Neutrophil (primary cell): ENCODE data around the gene RFFL.
"Not testable (repeated sequence)": the region's sequence is repeated elsewhere in the genome, so short reads cannot be mapped to it uniquely, and the experiment has no call there.

Experiments used
- H3K27ac ChIP-seq: fragments of 200-600 bp; sonication (generic); 2 replicates; pipeline ENCODE4 v1.5.1; 2016; ENCODE audit warnings: mild to moderate bottlenecking, moderate library complexity
- H3K27me3 ChIP-seq: fragments of 200-600 bp; sonication (generic); 2 replicates; pipeline ENCODE4 v1.6.0; 2016; ENCODE audit warnings: mild to moderate bottlenecking
- H3K36me3 ChIP-seq: fragments of 200-600 bp; sonication (generic); 2 replicates; pipeline ENCODE4 v1.5.1; 2017
- H3K4me1 ChIP-seq, 2 experiments: fragments of 200-600 bp in 1 of 2; sonication (generic) in 1 of 2; 1 replicate in 1 of 2; 2 replicates in 1 of 2; pipeline versions ENCODE4 v1.5.1 to v1.6.1; 2013 to 2016; ENCODE audit warnings: low read depth in 1 of 2, low read length in 1 of 2, mild to moderate bottlenecking in 1 of 2, moderate library complexity in 1 of 2; ENCODE audit not compliant: control insufficient read depth in 1 of 2, insufficient read depth in 1 of 2
- H3K4me3 ChIP-seq, 2 experiments: fragments of 200-600 bp in 1 of 2; sonication (generic) in 1 of 2; 1 replicate in 1 of 2; 2 replicates in 1 of 2; pipeline ENCODE4 v1.5.1; 2013 to 2016; ENCODE audit warnings: low read depth in 1 of 2, low read length in 1 of 2, mild to moderate bottlenecking in 1 of 2, moderate library complexity in 1 of 2
- H3K9me3 ChIP-seq: fragments of 200-600 bp; sonication (generic); 2 replicates; pipeline ENCODE4 v1.5.1; 2016
- TF ChIP-seq, protein P1 (sequence below): fragments of 200-600 bp; sonication (generic); IDR thresholded peaks from 2 replicates; pipeline ENCODE4 v1.5.1; 2016; ENCODE audit warnings: antibody characterized with exemption

The RFFL gene

DNA sequence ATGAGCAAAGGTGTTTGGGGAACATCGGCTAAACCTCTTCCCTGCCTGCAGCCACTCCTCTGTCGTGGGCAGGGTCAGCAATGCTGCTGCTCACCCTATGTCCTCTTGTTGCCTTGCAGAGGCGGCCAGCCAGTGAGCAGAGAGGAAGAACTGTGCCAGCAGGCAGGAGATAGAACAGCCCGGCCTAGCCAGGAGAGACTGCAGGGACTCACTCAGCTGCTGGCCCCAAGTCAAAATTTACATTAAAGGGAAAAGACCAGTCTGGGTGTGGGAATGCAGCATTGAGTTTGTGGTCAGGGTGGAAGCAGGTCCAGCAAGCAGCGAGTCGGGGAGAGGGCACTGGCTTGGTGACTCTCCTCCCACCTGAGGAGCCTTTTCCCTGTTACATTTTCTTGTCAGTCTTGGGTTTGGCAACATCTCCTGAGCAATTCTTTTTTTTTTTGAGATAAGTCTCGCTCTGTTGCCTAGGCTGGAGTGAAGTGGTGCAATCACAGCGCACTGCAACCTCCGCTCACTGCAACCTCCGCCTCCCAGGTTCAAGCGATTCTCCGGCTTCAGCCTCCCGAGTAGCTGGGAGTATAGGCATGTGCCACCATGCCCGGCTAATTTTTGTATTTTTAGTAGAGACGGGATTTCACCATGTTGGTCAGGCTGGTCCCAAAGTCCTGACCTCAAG lies 60.5 kb downstream of the RFFL start:
- Histone ChIP-seq H3K9me3 (no peaks in the 10 kb centered on the region), H3K36me3 (peaks cover 63% of the 10 kb centered on the region), H3K27ac (peak overlapping the region; percentile 74), H3K27me3 (no peaks in the 10 kb centered on the region), H3K4me1 (peaks cover 29 to 39% of the 10 kb centered on the region in 2 experiments), H3K4me3 (no peak overlapping the region)
- TF ChIP-seq, protein P1, sequence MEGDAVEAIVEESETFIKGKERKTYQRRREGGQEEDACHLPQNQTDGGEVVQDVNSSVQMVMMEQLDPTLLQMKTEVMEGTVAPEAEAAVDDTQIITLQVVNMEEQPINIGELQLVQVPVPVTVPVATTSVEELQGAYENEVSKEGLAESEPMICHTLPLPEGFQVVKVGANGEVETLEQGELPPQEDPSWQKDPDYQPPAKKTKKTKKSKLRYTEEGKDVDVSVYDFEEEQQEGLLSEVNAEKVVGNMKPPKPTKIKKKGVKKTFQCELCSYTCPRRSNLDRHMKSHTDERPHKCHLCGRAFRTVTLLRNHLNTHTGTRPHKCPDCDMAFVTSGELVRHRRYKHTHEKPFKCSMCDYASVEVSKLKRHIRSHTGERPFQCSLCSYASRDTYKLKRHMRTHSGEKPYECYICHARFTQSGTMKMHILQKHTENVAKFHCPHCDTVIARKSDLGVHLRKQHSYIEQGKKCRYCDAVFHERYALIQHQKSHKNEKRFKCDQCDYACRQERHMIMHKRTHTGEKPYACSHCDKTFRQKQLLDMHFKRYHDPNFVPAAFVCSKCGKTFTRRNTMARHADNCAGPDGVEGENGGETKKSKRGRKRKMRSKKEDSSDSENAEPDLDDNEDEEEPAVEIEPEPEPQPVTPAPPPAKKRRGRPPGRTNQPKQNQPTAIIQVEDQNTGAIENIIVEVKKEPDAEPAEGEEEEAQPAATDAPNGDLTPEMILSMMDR = no peak

DNA sequence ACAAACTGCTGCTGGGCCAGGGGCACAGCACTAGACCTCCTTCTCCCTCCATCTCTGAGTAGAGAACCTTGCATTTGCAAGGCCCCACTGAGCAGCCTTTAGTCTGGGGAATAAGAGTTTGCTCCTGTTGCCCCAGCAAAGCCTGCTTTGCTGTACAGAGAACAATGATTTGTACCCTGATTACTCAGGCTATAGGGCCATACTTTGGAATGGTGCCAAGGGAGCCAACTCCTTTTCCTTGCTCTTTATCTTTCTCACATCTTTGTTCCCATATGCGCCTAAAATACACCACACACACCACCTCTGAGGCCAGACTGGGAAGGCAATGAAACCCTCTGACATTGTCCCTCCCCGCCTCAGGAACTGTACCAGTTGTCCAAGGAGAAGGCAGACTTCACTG lies 62.0 kb downstream of the RFFL start:
- Histone ChIP-seq H3K9me3 (no peaks in the 10 kb centered on the region), H3K4me1 (peaks cover 44 to 53% of the 10 kb centered on the region in 2 experiments), H3K27ac (peak overlapping the region; percentile 74), H3K4me3 (no peak overlapping the region), H3K36me3 (peaks cover 48% of the 10 kb centered on the region), H3K27me3 (no peaks in the 10 kb centered on the region)
- TF ChIP-seq, protein P1 = no peak

DNA sequence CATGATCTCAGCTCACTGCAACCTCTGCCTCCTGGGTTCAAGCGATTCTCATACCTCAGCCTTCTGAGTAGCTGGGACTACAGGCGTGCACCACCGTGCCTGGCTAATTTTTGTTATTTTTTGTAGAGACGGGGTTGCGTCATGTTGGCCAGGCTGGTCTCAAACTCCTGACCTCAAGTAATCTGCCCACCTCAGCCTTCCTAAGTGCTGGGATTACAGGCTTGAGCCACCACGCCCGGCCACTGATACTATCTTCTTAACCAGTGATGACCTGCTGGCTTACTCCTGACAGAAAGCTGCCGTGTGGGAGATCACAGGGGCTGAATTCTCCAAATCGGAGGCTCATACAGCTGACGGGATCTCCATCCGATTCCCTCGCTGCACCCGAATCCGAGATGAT lies 62.5 kb downstream of the RFFL start:
- not testable (repeated sequence) for H3K9me3 ChIP-seq

DNA sequence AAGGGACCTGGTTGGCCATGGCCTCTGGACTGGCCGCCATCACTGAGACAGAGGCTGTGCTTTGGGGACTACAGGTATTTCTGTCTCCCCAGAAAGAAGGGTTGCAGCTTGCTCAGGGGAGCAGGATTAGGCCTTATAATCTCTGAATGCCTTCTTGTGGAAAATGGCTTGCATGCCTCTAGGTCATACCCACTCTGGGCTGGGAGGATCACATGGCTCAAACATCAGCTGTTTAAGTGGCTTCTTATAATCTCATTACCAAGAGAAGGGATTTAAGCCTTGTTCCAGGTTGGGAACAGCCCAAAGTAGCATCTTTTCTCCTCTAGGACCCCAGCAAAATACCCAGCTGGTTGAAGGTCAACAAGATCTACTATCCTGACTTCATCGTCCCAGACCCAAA lies 64.1 kb downstream of the RFFL start:
- Histone ChIP-seq H3K36me3 (peaks cover 31% of the 10 kb centered on the region), H3K4me3 (no peak overlapping the region), H3K27me3 (no peaks in the 10 kb centered on the region), H3K4me1 (peaks cover 65 to 74% of the 10 kb centered on the region in 2 experiments), H3K27ac (peak overlapping the region; percentile 84), H3K9me3 (no peaks in the 10 kb centered on the region)
- TF ChIP-seq, protein P1 = no peak

More for the DNA sequence above, 62.5 kb downstream of the RFFL start:
- peaks cover 42% of the 10 kb centered on the region for H3K36me3 ChIP-seq
- H3K4me1 ChIP-seq = peaks cover 49 to 59% of the 10 kb centered on the region in 2 experiments
- not testable (repeated sequence) for H3K27me3 ChIP-seq, H3K27ac ChIP-seq, H3K4me3 ChIP-seq

DNA sequence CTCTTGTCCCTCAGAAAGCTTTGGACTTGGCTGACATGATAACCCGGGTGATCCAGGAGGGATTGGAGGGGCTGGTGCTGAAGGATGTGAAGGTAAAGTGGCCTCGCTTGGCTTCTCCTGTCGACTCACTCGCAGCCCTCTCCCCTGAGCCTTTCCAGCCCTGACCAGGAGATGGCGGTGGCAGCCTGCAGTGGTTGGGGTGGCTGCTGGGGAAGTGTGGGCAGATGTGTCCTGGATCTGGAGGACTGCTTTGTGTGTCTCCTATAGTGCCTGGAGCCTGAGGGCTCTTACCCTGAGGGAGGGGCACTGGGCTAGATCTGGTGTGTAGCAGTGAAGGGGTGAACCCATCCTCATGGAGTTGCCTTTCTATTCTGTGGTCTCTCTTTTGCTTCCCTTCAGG lies 65.3 kb downstream of the RFFL start:
- no peak overlapping the region for H3K4me3 ChIP-seq
- peaks cover 23% of the 10 kb centered on the region for H3K36me3 ChIP-seq
- no peaks in the 10 kb centered on the region for H3K27me3 ChIP-seq
- peaks cover 70 to 77% of the 10 kb centered on the region in 2 experiments for H3K4me1 ChIP-seq
- H3K9me3 ChIP-seq = no peaks in the 10 kb centered on the region
- TF ChIP-seq, protein P1 = peak; percentile 87
- peak overlapping the region; percentile 84 for H3K27ac ChIP-seq

DNA sequence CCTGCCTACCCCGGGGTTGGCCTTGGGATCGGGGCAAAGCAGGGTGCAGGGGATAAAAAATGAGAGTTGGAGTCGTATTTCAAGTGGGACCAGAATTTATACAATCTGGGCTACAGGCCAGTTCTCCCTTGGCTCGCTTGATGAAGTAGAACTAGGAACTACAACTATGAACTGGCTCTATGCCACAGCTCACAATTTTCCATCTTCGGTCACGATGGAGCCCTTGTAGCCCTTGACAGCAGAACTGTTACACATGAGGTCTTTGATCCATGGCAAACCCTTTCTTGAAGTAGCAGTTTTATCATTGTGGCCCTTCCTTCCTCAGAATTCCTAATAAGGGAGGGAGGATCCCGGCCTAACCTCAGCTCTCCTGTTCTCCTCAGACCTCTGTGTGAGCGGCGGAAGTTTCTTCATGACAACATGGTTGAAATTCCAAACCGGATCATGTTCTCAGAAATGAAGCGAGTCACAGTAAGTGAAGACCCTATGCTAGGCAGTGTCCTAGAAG lies 66.1 kb downstream of the RFFL start:
- no peak overlapping the region for H3K4me3 ChIP-seq
- H3K27ac ChIP-seq = peak overlapping the region; percentile 84
- H3K36me3 ChIP-seq = peaks cover 18% of the 10 kb centered on the region
- H3K9me3 ChIP-seq = no peaks in the 10 kb centered on the region
- H3K27me3 ChIP-seq = no peaks in the 10 kb centered on the region
- H3K4me1 ChIP-seq = peaks cover 70 to 77% of the 10 kb centered on the region in 2 experiments
- TF ChIP-seq, protein P1 = no peak
